HepG2 (cell line): ENCODE data around the gene TCEANC2. TPM values are rescaled to one million over a fixed set of nuclear protein-coding genes. Genes with fewer than 3 reads are reported as not detected.

Experiments
- CBFB ChIP-seq: sonication (generic); formaldehyde crosslinking; IDR thresholded peaks from 2 replicates; pipeline ENCODE4 v1.4.0; 2020; ENCODE audit warnings: missing genetic modification reagents
- HCFC1 ChIP-seq: fragments of 150-350 bp; IDR thresholded peaks from 2 replicates; pipeline ENCODE4 v1.6.1; 2014; ENCODE audit warnings: low read depth, low read length
- HMG20A ChIP-seq: IDR thresholded peaks from 2 replicates; pipeline ENCODE4 v1.6.1; 2016; ENCODE audit warnings: borderline replicate concordance
- HOXA3 ChIP-seq: sonication (generic); formaldehyde crosslinking; IDR thresholded peaks from 2 replicates; pipeline ENCODE4 v1.5.0; 2020; ENCODE audit warnings: missing genetic modification reagents
- IRX3 ChIP-seq: sonication (generic); formaldehyde crosslinking; IDR thresholded peaks from 2 replicates; pipeline ENCODE4 v1.8.1; 2023; ENCODE audit warnings: mild to moderate bottlenecking, low read depth, missing genetic modification reagents, borderline replicate concordance
- SATB2 ChIP-seq: sonication (generic); formaldehyde crosslinking; IDR thresholded peaks from 2 replicates; pipeline ENCODE4 v1.5.0; 2020; ENCODE audit warnings: missing genetic modification reagents
- SRSF4 ChIP-seq: fragments of 200-400 bp; formaldehyde crosslinking; IDR thresholded peaks from one replicate; pipeline ENCODE4 v1.6.1; 2018; ENCODE audit warnings: mild to moderate bottlenecking, low read depth, low read length, moderate library complexity; ENCODE audit not compliant: poor library complexity, severe bottlenecking
- U2AF2 ChIP-seq: fragments of 200-400 bp; formaldehyde crosslinking; IDR thresholded peaks from 2 replicates; pipeline ENCODE4 v1.6.1; 2017; ENCODE audit warnings: low read depth, mild to moderate bottlenecking, low read length
- XRCC5 ChIP-seq: fragments of 200-400 bp; formaldehyde crosslinking; optimal IDR thresholded peaks from 2 replicates; pipeline ENCODE3; 2017; ENCODE audit warnings: mild to moderate bottlenecking, low read length
- ZFP41 ChIP-seq: sonication (generic); formaldehyde crosslinking; IDR thresholded peaks from 2 replicates; pipeline ENCODE4 v1.4.0; 2020; ENCODE audit warnings: mild to moderate bottlenecking, missing genetic modification reagents, borderline replicate concordance
- ZNF205 ChIP-seq: IDR thresholded peaks from 2 replicates; pipeline ENCODE4 v1.6.1; 2018; ENCODE audit warnings: missing biosample characterization, missing genetic modification reagents
- ZNF556 ChIP-seq: sonication (generic); formaldehyde crosslinking; IDR thresholded peaks from 2 replicates; pipeline ENCODE4 v1.4.0; 2020; ENCODE audit warnings: mild to moderate bottlenecking, missing genetic modification reagents, borderline replicate concordance
- ZNF841 ChIP-seq: sonication (generic); formaldehyde crosslinking; IDR thresholded peaks from 2 replicates; pipeline ENCODE4 v1.8.1; 2023; ENCODE audit warnings: missing genetic modification reagents, borderline replicate concordance
- polyA plus RNA-seq, 8 experiments: library from polyadenylated mRNA; depleted of rRNA in 3 of 8; stranded (reverse) in 7 of 8; unstranded in 1 of 8; fragments of >200 nt; fragmentation: Illumina TruSeq in 4 of 8; extraction: Trizol in 4 of 8; gene quantifications; 2 replicates each; pipeline versions ENCODE4 v1.2.1 to v1.2.3, GENCODE V29; 2011 to 2016; ENCODE audit warnings: low read depth in 4 of 8, missing spikeins in 1 of 8, mixed read lengths in 1 of 8; ENCODE audit not compliant: insufficient read depth in 1 of 8
- total RNA-seq, 5 experiments: library from RNA; depleted of rRNA; stranded (reverse); fragments of >200 nt; fragmentation: Illumina TruSeq; extraction: Trizol; gene quantifications; 2 replicates each; pipeline ENCODE4 v1.2.3, GENCODE V29; 2016; ENCODE audit warnings: low read depth in 1 of 5
- TF ChIP-seq, protein P1 (sequence below): sonication (generic); formaldehyde crosslinking; IDR thresholded peaks from 2 replicates; pipeline ENCODE4 v1.8.1; 2023; ENCODE audit warnings: mild to moderate bottlenecking, inconsistent platforms, moderate library complexity, missing genetic modification reagents, borderline replicate concordance
- TF ChIP-seq, protein P2 (sequence below): IDR thresholded peaks from 2 replicates; pipeline ENCODE4 v1.6.1; 2016; ENCODE audit warnings: low read depth
- TF ChIP-seq, protein P3 (sequence below): sonication (generic); formaldehyde crosslinking; IDR thresholded peaks from 2 replicates; pipeline ENCODE4 v1.5.1; 2020; ENCODE audit warnings: mild to moderate bottlenecking, moderate library complexity, missing genetic modification reagents
- TF ChIP-seq, protein P4 (sequence below): sonication (generic); formaldehyde crosslinking; IDR thresholded peaks from 2 replicates; pipeline ENCODE4 v1.5.1; 2020; ENCODE audit warnings: missing genetic modification reagents, mild to moderate bottlenecking, borderline replicate concordance
- TF ChIP-seq, protein P5 (sequence below): sonication (generic); formaldehyde crosslinking; IDR thresholded peaks from 2 replicates; pipeline ENCODE4 v1.8.0; 2022; ENCODE audit warnings: low read depth, missing genetic modification reagents

TCEANC2 gene
- total and polyA plus RNA-seq, 2 of the 13 experiments (the other 11 are each of a cell fraction or from before 2014, with no cell fraction given), result 3.8 to 5.0 TPM

DNA sequence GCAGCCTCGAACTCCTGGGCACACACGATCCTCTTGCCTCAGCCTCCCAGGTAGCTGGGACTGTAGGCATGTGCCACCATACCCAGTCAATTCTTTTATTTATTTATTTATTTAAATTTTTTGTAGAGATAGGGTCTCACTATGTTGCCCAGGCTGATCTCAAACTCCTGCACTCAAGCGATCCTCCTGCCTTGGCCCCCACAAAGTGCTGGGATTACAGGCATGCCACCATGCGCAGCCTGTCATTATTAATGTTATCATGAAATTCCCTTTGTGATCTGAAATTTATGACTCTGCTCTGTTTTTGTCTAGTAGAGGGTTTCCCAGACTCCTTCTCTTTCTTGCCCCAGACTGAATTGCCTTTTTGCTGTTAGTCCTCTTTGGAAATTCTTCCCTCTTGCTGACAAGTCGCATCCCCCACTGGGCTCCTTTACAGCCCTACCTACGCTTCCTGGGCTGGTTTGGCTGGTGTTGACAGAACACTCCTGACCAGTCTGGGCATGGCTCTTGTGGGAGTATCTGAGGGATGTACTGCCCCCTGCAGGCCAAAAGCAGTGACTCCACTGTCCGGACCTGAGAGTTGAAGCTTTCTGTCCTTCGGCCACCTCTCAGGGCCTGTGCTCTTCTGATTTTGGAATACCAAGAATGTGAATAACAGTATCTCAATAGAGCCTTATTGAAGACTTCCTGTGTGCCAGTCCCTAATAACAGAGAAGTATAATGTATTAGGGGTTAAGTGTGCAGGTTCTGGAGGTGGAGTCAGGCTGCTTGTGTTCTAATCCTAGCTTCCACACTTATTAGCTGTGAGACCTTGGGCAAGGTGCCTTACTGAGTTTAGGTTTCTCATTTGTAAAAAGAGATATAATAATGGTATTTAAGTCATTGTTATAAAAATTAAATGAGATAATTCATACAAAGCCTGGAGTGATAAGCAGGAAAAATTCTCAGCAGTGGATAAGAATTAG, 28.2 kb downstream of the TCEANC2 start (continued):
- TF ChIP-seq, protein P1, sequence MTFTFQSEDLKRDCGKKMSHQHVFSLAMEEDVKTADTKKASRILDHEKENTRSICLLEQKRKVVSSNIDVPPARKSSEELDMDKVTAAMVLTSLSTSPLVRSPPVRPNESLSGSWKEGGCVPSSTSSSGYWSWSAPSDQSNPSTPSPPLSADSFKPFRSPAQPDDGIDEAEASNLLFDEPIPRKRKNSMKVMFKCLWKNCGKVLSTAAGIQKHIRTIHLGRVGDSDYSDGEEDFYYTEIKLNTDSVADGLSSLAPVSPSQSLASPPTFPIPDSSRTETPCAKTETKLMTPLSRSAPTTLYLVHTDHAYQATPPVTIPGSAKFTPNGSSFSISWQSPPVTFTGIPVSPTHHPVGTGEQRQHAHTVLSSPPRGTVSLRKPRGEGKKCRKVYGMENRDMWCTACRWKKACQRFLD (CRISPR knock-in tag), result no peak
- TF ChIP-seq, protein P2, sequence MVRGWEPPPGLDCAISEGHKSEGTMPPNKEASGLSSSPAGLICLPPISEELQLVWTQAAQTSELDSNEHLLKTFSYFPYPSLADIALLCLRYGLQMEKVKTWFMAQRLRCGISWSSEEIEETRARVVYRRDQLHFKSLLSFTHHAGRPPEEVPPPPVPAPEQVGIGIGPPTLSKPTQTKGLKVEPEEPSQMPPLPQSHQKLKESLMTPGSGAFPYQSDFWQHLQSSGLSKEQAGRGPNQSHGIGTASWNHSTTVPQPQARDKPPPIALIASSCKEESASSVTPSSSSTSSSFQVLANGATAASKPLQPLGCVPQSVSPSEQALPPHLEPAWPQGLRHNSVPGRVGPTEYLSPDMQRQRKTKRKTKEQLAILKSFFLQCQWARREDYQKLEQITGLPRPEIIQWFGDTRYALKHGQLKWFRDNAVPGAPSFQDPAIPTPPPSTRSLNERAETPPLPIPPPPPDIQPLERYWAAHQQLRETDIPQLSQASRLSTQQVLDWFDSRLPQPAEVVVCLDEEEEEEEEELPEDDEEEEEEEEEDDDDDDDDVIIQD, result peak; percentile 56; the same call in 1 of the 2 replicates
- TF ChIP-seq SRSF4, result no peak
- no peak for TF ChIP-seq U2AF2
- no peak for TF ChIP-seq IRX3
- no peak for TF ChIP-seq ZNF841 (CRISPR knock-in tag)
- no peak for TF ChIP-seq ZNF205
- no peak for TF ChIP-seq CBFB (CRISPR knock-in tag)
- no peak for TF ChIP-seq HCFC1
- TF ChIP-seq, protein P3, sequence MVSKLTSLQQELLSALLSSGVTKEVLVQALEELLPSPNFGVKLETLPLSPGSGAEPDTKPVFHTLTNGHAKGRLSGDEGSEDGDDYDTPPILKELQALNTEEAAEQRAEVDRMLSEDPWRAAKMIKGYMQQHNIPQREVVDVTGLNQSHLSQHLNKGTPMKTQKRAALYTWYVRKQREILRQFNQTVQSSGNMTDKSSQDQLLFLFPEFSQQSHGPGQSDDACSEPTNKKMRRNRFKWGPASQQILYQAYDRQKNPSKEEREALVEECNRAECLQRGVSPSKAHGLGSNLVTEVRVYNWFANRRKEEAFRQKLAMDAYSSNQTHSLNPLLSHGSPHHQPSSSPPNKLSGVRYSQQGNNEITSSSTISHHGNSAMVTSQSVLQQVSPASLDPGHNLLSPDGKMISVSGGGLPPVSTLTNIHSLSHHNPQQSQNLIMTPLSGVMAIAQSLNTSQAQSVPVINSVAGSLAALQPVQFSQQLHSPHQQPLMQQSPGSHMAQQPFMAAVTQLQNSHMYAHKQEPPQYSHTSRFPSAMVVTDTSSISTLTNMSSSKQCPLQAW (CRISPR knock-in tag), result peak; percentile 87
- TF ChIP-seq HOXA3 (CRISPR knock-in tag), result peak; percentile 35; the same call in 1 of the 2 replicates
- TF ChIP-seq ZNF556 (CRISPR knock-in tag), result 0 out of 2 replicates have a peak, but pooled peaks have one; percentile 44
- TF ChIP-seq SATB2, result no peak
- TF ChIP-seq HMG20A (CRISPR knock-in tag), result peak; percentile 20; the same call in 1 of the 2 replicates
- peak; percentile 90 for TF ChIP-seq XRCC5
- no peak for TF ChIP-seq ZFP41 (CRISPR knock-in tag)
- TF ChIP-seq, protein P4, sequence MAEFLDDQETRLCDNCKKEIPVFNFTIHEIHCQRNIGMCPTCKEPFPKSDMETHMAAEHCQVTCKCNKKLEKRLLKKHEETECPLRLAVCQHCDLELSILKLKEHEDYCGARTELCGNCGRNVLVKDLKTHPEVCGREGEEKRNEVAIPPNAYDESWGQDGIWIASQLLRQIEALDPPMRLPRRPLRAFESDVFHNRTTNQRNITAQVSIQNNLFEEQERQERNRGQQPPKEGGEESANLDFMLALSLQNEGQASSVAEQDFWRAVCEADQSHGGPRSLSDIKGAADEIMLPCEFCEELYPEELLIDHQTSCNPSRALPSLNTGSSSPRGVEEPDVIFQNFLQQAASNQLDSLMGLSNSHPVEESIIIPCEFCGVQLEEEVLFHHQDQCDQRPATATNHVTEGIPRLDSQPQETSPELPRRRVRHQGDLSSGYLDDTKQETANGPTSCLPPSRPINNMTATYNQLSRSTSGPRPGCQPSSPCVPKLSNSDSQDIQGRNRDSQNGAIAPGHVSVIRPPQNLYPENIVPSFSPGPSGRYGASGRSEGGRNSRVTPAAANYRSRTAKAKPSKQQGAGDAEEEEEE (CRISPR knock-in tag), result no peak
- TF ChIP-seq, protein P5, sequence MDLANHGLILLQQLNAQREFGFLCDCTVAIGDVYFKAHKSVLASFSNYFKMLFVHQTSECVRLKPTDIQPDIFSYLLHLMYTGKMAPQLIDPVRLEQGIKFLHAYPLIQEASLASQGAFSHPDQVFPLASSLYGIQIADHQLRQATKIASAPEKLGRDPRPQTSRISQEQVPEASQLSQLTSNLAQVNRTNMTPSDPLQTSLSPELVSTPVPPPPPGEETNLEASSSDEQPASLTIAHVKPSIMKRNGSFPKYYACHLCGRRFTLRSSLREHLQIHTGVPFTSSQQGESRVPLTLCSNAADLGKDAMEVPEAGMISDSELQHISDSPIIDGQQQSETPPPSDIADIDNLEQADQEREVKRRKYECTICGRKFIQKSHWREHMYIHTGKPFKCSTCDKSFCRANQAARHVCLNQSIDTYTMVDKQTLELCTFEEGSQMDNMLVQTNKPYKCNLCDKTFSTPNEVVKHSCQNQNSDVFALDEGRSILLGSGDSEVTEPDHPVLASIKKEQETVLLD (CRISPR knock-in tag), result no peak
